DOHH2 (cell line): ENCODE data around the gene DEDD.
"Not testable (repeated sequence)": the region's sequence is repeated elsewhere in the genome, so short reads cannot be mapped to it uniquely, and the experiment has no call there.

Source experiments
- H3F3A ChIP-seq: fragments of 200-600 bp; sonication (generic), shearing (Covaris generic); 2 replicates; pipeline ENCODE4 v1.6.0; 2016; ENCODE audit warnings: antibody characterized with exemption, mild to moderate bottlenecking; ENCODE audit not compliant: control insufficient read depth, insufficient read depth
- H3K27ac ChIP-seq: fragments of 200-600 bp; sonication (generic); 2 replicates; pipeline ENCODE4 v1.5.1; 2014; ENCODE audit warnings: low read depth, mild to moderate bottlenecking, low read length, moderate library complexity
- H3K27me3 ChIP-seq: fragments of 200-600 bp; sonication (generic); 2 replicates; pipeline ENCODE4 v1.6.1; 2014; ENCODE audit warnings: mild to moderate bottlenecking, low read length, mixed read lengths; ENCODE audit not compliant: control insufficient read depth
- H3K36me3 ChIP-seq: fragments of 200-600 bp; sonication (generic); 2 replicates; pipeline ENCODE4 v1.6.1; 2014; ENCODE audit warnings: mild to moderate bottlenecking, low read length, moderate library complexity, mixed read lengths; ENCODE audit not compliant: control insufficient read depth
- H3K4me1 ChIP-seq: fragments of 200-600 bp; sonication (generic); 2 replicates; pipeline ENCODE4 v1.6.1; 2014; ENCODE audit warnings: mild to moderate bottlenecking, low read length, mixed read lengths; ENCODE audit not compliant: control insufficient read depth
- H3K4me2 ChIP-seq: fragments of 200-600 bp; sonication (generic); 2 replicates; pipeline ENCODE4 v1.6.0; 2014; ENCODE audit warnings: mild to moderate bottlenecking, low read length, moderate library complexity
- H3K4me3 ChIP-seq: fragments of 200-600 bp; sonication (generic); 2 replicates; pipeline ENCODE4 v1.5.1; 2014; ENCODE audit warnings: mild to moderate bottlenecking, low read length, mixed read lengths
- H3K79me2 ChIP-seq: fragments of 200-600 bp; sonication (generic); 2 replicates; pipeline ENCODE4 v1.6.1; 2014; ENCODE audit warnings: mild to moderate bottlenecking, low read length, mixed read lengths; ENCODE audit not compliant: control insufficient read depth
- H3K9me2 ChIP-seq: fragments of 200-600 bp; sonication (generic); replicated peaks from 2 replicates; pipeline ENCODE4 v1.6.1; 2014; ENCODE audit warnings: mild to moderate bottlenecking, low read length, mixed read lengths; ENCODE audit not compliant: control insufficient read depth
- H3K9me3 ChIP-seq: fragments of 200-600 bp; sonication (generic); 2 replicates; pipeline ENCODE4 v1.6.1; 2014; ENCODE audit warnings: antibody characterized with exemption, low read length, mixed read lengths; ENCODE audit not compliant: control insufficient read depth, insufficient read depth
- H4K20me1 ChIP-seq: fragments of 200-600 bp; sonication (generic); 2 replicates; pipeline ENCODE4 v1.6.0; 2014; ENCODE audit warnings: low read depth, mild to moderate bottlenecking, antibody characterized with exemption, low read length, moderate library complexity; ENCODE audit not compliant: control insufficient read depth, insufficient read depth
- EZH2phosphoT487 ChIP-seq: fragments of 200-600 bp; sonication (generic); IDR thresholded peaks from 2 replicates; pipeline ENCODE4 v1.6.1; 2017; ENCODE audit warnings: borderline replicate concordance, mild to moderate bottlenecking, antibody characterized with exemption, low read length, moderate library complexity, mixed read lengths
- TF ChIP-seq, protein P1 (sequence below): fragments of 200-600 bp; sonication (generic); IDR thresholded peaks from one replicate; pipeline ENCODE4 v1.5.1; 2014; ENCODE audit warnings: antibody characterized with exemption, mild to moderate bottlenecking, low read depth, low read length; ENCODE audit not compliant: poor library complexity, severe bottlenecking

Gene DEDD

GRCh38 chr1:161121042-161121650, 11.3 kb downstream of the DEDD start:
- Histone ChIP-seq H3K4me1 (peaks cover 34% of the 10 kb centered on the region), H3K27me3 (no peaks in the 10 kb centered on the region), H3K36me3 (peaks cover 75% of the 10 kb centered on the region), H3K79me2 (peaks cover 39% of the 10 kb centered on the region), H3K9me2 (no peaks in the 10 kb centered on the region), H3F3A (0 out of 2 replicates have a peak, but pooled peaks cover 2% of the 10 kb centered on the region), H3K4me2 (no peak overlapping the region), H3K27ac (no peak overlapping the region), H3K9me3 (no peaks in the 10 kb centered on the region), H3K4me3 (no peak overlapping the region), H4K20me1 (peaks cover 3% of the 10 kb centered on the region; the same call in 1 of the 2 replicates)
- TF ChIP-seq, protein P1, sequence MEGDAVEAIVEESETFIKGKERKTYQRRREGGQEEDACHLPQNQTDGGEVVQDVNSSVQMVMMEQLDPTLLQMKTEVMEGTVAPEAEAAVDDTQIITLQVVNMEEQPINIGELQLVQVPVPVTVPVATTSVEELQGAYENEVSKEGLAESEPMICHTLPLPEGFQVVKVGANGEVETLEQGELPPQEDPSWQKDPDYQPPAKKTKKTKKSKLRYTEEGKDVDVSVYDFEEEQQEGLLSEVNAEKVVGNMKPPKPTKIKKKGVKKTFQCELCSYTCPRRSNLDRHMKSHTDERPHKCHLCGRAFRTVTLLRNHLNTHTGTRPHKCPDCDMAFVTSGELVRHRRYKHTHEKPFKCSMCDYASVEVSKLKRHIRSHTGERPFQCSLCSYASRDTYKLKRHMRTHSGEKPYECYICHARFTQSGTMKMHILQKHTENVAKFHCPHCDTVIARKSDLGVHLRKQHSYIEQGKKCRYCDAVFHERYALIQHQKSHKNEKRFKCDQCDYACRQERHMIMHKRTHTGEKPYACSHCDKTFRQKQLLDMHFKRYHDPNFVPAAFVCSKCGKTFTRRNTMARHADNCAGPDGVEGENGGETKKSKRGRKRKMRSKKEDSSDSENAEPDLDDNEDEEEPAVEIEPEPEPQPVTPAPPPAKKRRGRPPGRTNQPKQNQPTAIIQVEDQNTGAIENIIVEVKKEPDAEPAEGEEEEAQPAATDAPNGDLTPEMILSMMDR: no peak
- TF ChIP-seq EZH2phosphoT487: no peak

DNA sequence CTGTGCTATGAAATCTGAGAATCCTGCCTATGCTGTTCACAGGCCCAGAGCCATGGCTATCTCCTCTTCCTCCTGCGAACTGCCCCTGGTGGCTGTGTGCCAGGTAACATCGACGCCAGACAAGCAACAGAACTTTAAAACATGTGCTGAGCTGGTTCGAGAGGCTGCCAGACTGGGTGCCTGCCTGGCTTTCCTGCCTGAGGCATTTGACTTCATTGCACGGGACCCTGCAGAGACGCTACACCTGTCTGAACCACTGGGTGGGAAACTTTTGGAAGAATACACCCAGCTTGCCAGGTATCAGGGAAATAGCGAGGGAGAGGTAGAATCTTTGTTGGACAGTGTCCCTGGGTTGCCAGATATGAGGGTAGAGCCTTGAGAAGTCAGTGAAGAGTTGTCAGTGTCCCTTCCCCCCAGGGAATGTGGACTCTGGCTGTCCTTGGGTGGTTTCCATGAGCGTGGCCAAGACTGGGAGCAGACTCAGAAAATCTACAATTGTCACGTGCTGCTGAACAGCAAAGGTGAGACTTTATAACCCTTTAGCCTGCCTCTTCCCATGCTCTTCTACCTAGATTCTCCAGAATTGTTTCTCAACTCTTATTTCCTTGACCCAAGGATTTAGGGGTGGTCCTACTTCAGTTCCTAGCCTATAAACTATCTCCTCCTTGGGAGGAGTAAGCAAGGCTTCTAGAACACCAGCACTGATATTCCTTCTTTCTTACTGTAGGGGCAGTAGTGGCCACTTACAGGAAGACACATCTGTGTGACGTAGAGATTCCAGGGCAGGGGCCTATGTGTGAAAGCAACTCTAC, 13.2 kb downstream of the DEDD start:
- Histone ChIP-seq H3K9me3 (no peaks in the 10 kb centered on the region), H3K9me2 (no peaks in the 10 kb centered on the region), H3K79me2 (peaks cover 52% of the 10 kb centered on the region), H3K4me1 (peaks cover 49% of the 10 kb centered on the region), H3K27ac (peak overlapping the region; percentile 45), H3K27me3 (no peaks in the 10 kb centered on the region), H3K36me3 (peaks cover 73% of the 10 kb centered on the region), H3F3A (0 out of 2 replicates have a peak, but pooled peaks cover 2% of the 10 kb centered on the region), H3K4me3 (peak overlapping the region; percentile 97), H3K4me2 (peak overlapping the region; percentile 95), H4K20me1 (peaks cover 10% of the 10 kb centered on the region; the same call in 1 of the 2 replicates)
- TF ChIP-seq, protein P1: peak; percentile 54
- TF ChIP-seq EZH2phosphoT487: no peak

DNA sequence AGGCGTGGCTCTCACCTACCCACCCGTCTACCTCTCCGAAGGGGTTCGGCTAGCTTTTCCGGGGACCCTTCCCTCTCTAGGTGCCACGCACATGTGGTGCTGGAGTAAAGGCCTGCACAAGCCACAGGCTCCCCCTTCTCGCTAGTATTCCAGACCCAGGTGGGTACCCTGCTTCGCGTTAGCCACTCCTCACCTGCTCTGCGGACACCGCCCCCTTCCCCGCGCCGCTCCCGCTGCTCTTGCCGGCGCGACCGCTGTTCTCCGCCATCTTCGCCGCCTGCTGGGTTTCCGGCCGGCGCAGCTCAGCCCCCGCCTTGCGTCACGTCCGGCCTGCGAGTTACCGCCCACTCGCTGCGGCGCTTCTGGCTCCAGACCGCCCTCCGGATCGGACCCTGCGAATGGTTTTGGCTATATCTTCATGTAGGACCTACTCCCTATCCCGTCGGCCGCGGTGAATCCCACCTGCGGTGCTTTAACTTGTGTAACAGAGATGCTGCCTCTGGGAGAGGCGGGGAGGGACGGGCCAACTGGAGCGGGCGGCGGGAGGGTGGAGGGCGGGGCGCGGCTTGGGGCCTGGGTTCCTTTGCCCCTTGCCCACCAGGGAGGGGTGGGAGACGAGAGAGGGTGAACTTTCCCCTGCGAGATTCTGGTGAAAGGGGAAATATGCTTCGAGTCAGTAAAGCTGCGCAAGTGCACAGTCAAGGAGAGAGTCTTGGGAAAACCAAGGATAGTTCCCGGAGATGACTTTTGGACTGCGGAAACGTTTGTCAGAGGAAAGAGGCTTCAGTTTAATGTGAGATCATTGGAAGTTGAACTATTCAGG, 14.5 kb downstream of the DEDD start, which contains the start of the genes NIT1 and PFDN2:
Gene NIT1, plus strand, starts transcription at position 347 of the 823 bp plus-strand sequence. Its CDS starts 72 bp downstream, at position 419.
Gene PFDN2, minus strand, starts transcription at position 279 of the 823 bp plus-strand sequence. Its CDS starts 11 bp downstream, at position 268.
- H3K9me2 ChIP-seq: no peaks in the 10 kb centered on the region
- H3K27ac ChIP-seq: peak within 1 kb of the TSS; percentile 45
- H3K9me3 ChIP-seq: no peaks in the 10 kb centered on the region
- H3K4me2 ChIP-seq: peak within 1 kb of the TSS; percentile 95
- H3K36me3 ChIP-seq: peaks cover 76% of the 10 kb centered on the region
- H3K4me1 ChIP-seq: peaks cover 62% of the 10 kb centered on the region
- peaks cover 66% of the 10 kb centered on the region for H3K79me2 ChIP-seq
- H4K20me1 ChIP-seq: peaks cover 10% of the 10 kb centered on the region; the same call in 1 of the 2 replicates
- no peak for TF ChIP-seq EZH2phosphoT487
- no peaks in the 10 kb centered on the region for H3K27me3 ChIP-seq
- peak within 1 kb of the TSS; percentile 97 for H3K4me3 ChIP-seq
- H3F3A ChIP-seq: 0 out of 2 replicates have a peak, but pooled peaks cover 2% of the 10 kb centered on the region

GRCh38 chr1:161115961-161116360, 16.5 kb downstream of the DEDD start:
- Histone ChIP-seq H3K4me1 (peaks cover 73% of the 10 kb centered on the region), H3K4me2 (peak overlapping the region; percentile 95), H3K4me3 (peak overlapping the region; percentile 97), H3K36me3 (peaks cover 68% of the 10 kb centered on the region), H4K20me1 (peaks cover 17% of the 10 kb centered on the region; the same call in 1 of the 2 replicates), H3K79me2 (peaks cover 86% of the 10 kb centered on the region)
- not testable (repeated sequence) for H3K27me3 ChIP-seq, H3K9me2 ChIP-seq, H3K9me3 ChIP-seq, H3K27ac ChIP-seq, H3F3A ChIP-seq
